HUES64 (cell line): ENCODE measurements around the gene NME4.
A peak's percentile ranks its signal among the peaks of the same experiment; 100 is the strongest.

Experiments used
- H3K27ac ChIP-seq: 2 replicates; pipeline ENCODE4 v1.7.0; 2013; ENCODE audit warnings: low read depth, low read length, inconsistent platforms
- H3K27me3 ChIP-seq: 2 replicates; pipeline ENCODE4 v1.6.1; 2013; ENCODE audit warnings: mild to moderate bottlenecking, low read length; ENCODE audit not compliant: insufficient read depth
- H3K36me3 ChIP-seq: 2 replicates; pipeline ENCODE4 v1.6.1; 2013; ENCODE audit warnings: mild to moderate bottlenecking, low read length; ENCODE audit not compliant: insufficient read depth
- H3K4me1 ChIP-seq: 2 replicates; pipeline ENCODE4 v1.6.1; 2013; ENCODE audit warnings: mild to moderate bottlenecking, low read length, moderate library complexity; ENCODE audit not compliant: insufficient read depth
- H3K4me3 ChIP-seq: 2 replicates; pipeline ENCODE4 v1.5.1; 2013; ENCODE audit warnings: mild to moderate bottlenecking, low read length, moderate library complexity
- H3K9ac ChIP-seq: 2 replicates; pipeline ENCODE4 v1.6.1; 2013; ENCODE audit warnings: mild to moderate bottlenecking, low read depth, low read length
- H3K9me3 ChIP-seq: 2 replicates; pipeline ENCODE4 v1.6.1; 2013; ENCODE audit warnings: low read depth, low read length; ENCODE audit not compliant: insufficient read depth
- WGBS: fragments of 150-250, 120-280 bp; methylation state at CpG from one replicate; pipeline ENCODE4 v1.1.7; 2013; ENCODE audit warnings: missing lambda C conversion rate; 5-methylcytosine and 5-hydroxymethylcytosine counted together

Gene NME4

GRCh38 chr16:391885-392335 lies 5.1 kb upstream of the NME4 start:
- Histone ChIP-seq H3K27me3 (no peaks in the 10 kb centered on the region), H3K36me3 (no peaks in the 10 kb centered on the region), H3K27ac (no peak overlapping the region), H3K4me1 (peaks cover 6% of the 10 kb centered on the region; the same call in 1 of the 2 replicates), H3K4me3 (no peak overlapping the region), H3K9ac (no peak overlapping the region), H3K9me3 (0 out of 2 replicates have a peak, but pooled peaks cover 4% of the 10 kb centered on the region)
- WGBS, result 59% methylated on average over 7 of the region's 7 CpGs

- Histone ChIP-seq H3K9me3 (0 out of 2 replicates have a peak, but pooled peaks cover 4% of the 10 kb centered on the region), H3K27me3 (no peaks in the 10 kb centered on the region), H3K36me3 (no peaks in the 10 kb centered on the region), H3K9ac (no peak overlapping the region), H3K4me3 (no peak overlapping the region), H3K27ac (no peak overlapping the region), H3K4me1 (peaks cover 6% of the 10 kb centered on the region; the same call in 1 of the 2 replicates)
- 94% methylated on average over 7 of the region's 7 CpGs for WGBS
Observed at GRCh38 chr16:392450-393030, 4.5 kb upstream of the NME4 start.

- peak overlapping the region; percentile 84; the same call in 1 of the 2 replicates for H3K27ac ChIP-seq
- H3K4me3 ChIP-seq, result peak overlapping the region; percentile 68
- peak overlapping the region; percentile 68 for H3K9ac ChIP-seq
- peaks cover 22% of the 10 kb centered on the region for H3K36me3 ChIP-seq
- peaks cover 14% of the 10 kb centered on the region for H3K4me1 ChIP-seq
- 27% methylated on average over 3 of the region's 3 CpGs for WGBS
- no peaks in the 10 kb centered on the region for H3K27me3 ChIP-seq
- H3K9me3 ChIP-seq, result 0 out of 2 replicates have a peak, but pooled peaks cover 4% of the 10 kb centered on the region
Observed at GRCh38 chr16:396199-396598, 800 bp upstream of the NME4 start.

GRCh38 chr16:396605-397004 lies 394 bp upstream of the NME4 start:
- no peaks in the 10 kb centered on the region for H3K27me3 ChIP-seq
- 6% methylated on average over 22 of the region's 22 CpGs for WGBS
- peak overlapping the region; percentile 68 for H3K9ac ChIP-seq
- peaks cover 22% of the 10 kb centered on the region for H3K36me3 ChIP-seq
- 0 out of 2 replicates have a peak, but pooled peaks cover 4% of the 10 kb centered on the region for H3K9me3 ChIP-seq
- H3K4me1 ChIP-seq, result peaks cover 14% of the 10 kb centered on the region
- H3K27ac ChIP-seq, result peak overlapping the region; percentile 84; the same call in 1 of the 2 replicates
- peak overlapping the region; percentile 68 for H3K4me3 ChIP-seq

- H3K27me3 ChIP-seq, result no peaks in the 10 kb centered on the region
Observed at GRCh38 chr16:397736-398332, 835 bp downstream of the NME4 start.

GRCh38 chr16:398561-399339 lies 1.8 kb downstream of the NME4 start:
- H3K9ac ChIP-seq, result no peak overlapping the region

More at GRCh38 chr16:397736-398332, 835 bp downstream of the NME4 start:
- Histone ChIP-seq H3K27ac (peak overlapping the region; percentile 70; the same call in 1 of the 2 replicates), H3K4me3 (peak overlapping the region; percentile 32), H3K4me1 (peaks cover 14% of the 10 kb centered on the region), H3K9ac (peak overlapping the region; percentile 45; the same call in 1 of the 2 replicates), H3K36me3 (peaks cover 22% of the 10 kb centered on the region), H3K9me3 (no peaks in the 10 kb centered on the region)
- WGBS, result 39% methylated on average over 29 of the region's 29 CpGs

GRCh38 chr16:399340-400019 lies 2.5 kb downstream of the NME4 start:
- H3K9me3 ChIP-seq, result no peaks in the 10 kb centered on the region
- H3K4me1 ChIP-seq, result peaks cover 14% of the 10 kb centered on the region
- H3K4me3 ChIP-seq, result no peak overlapping the region
- no peak overlapping the region; the same call in 1 of the 2 replicates for H3K27ac ChIP-seq
- no peaks in the 10 kb centered on the region for H3K27me3 ChIP-seq
- 92% methylated on average over 22 of the region's 22 CpGs for WGBS
- H3K9ac ChIP-seq, result no peak overlapping the region
- H3K36me3 ChIP-seq, result peaks cover 22% of the 10 kb centered on the region

More at GRCh38 chr16:398561-399339, 1.8 kb downstream of the NME4 start:
- H3K4me1 ChIP-seq, result peaks cover 14% of the 10 kb centered on the region
- 88% methylated on average over 24 of the region's 24 CpGs for WGBS
- H3K27me3 ChIP-seq, result no peaks in the 10 kb centered on the region
- no peaks in the 10 kb centered on the region for H3K9me3 ChIP-seq
- H3K4me3 ChIP-seq, result no peak overlapping the region
- peaks cover 22% of the 10 kb centered on the region for H3K36me3 ChIP-seq
- peak overlapping the region; percentile 70 for H3K27ac ChIP-seq

GRCh38 chr16:400061-400591 lies 3.1 kb downstream of the NME4 start:
- Histone ChIP-seq H3K9me3 (no peaks in the 10 kb centered on the region), H3K4me3 (peak overlapping the region; percentile 92; the same call in 1 of the 2 replicates), H3K27ac (no peak overlapping the region), H3K27me3 (no peaks in the 10 kb centered on the region), H3K36me3 (peaks cover 22% of the 10 kb centered on the region), H3K4me1 (peaks cover 14% of the 10 kb centered on the region), H3K9ac (no peak overlapping the region)
- 78% methylated on average over 9 of the region's 10 CpGs for WGBS

- Histone ChIP-seq H3K4me3 (peak within 1 kb of the TSS; percentile 92), H3K27me3 (no peaks in the 10 kb centered on the region), H3K9ac (peak within 1 kb of the TSS; percentile 92), H3K36me3 (peaks cover 22% of the 10 kb centered on the region), H3K27ac (peak within 1 kb of the TSS; percentile 93), H3K9me3 (no peaks in the 10 kb centered on the region), H3K4me1 (peaks cover 8% of the 10 kb centered on the region)
- 1% methylated on average over 91 of the region's 91 CpGs for WGBS
Observed at GRCh38 chr16:401468-402348, 4.7 kb downstream of the NME4 start, which contains the start of gene DECR2. TSS of gene DECR2 (plus strand) at chr16:401885. CDS start at chr16:401964, 79 bp downstream.
